ENCODE results near the gene LCE2D. TPM values are rescaled to one million over a fixed set of nuclear protein-coding genes. Genes with fewer than 3 reads are reported as not detected.
"Not testable (repeated sequence)": the region's sequence is repeated elsewhere in the genome, so short reads cannot be mapped to it uniquely, and the experiment has no call there.

Gene LCE2D
- total RNA-seq, 2 donors from 2014 or later, result not detected

DNA sequence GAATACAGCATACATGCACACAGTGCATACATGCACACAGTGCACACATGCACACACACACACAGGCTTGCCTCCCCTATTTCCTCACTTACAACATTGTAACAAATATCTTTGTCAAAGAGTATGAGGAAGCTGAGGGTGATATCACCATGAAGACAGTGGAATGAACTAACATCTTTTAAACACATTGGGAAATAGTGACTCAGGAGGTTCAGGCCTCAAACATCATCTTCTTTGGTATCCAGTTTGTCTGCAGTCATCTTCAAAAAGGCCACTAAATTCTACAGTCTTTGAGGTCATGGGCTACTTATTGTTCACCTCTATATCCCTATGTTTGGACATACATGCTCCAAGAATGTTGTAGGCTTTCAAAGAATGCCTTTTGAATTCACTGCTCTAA lies 20.7 kb downstream of the LCE2D start:
- intact Hi-C loops (cut with DNase I), result no loop called here
- DNase-seq (ENCODE audit: low spot score), result no peak

- intact Hi-C loops (cut with DNase I), result not testable (repeated sequence)
These were observed 22.6 kb downstream of the LCE2D start, which contains the start of gene LCE2B for GRCh38 chr1:152685823-152686222. Gene LCE2B, plus strand, starts transcription at chr1:152686123. Its CDS starts 721 bp downstream, at chr1:152686844.

GRCh38 chr1:152697701-152698600 lies 34.8 kb downstream of the LCE2D start, which contains the start of gene LCE2A:
Gene LCE2A, plus strand, starts transcription at chr1:152698345. Its CDS starts 557 bp downstream, at chr1:152698902.
- no peak for DNase-seq (ENCODE audit: low spot score)
- intact Hi-C loops (cut with DNase I), result no loop called here

More at GRCh38 chr1:152685823-152686222, 22.6 kb downstream of the LCE2D start, which contains the start of gene LCE2B:
- not testable (repeated sequence) for DNase-seq (ENCODE audit: low spot score)

- no peak for DNase-seq (ENCODE audit: low spot score)
- intact Hi-C loops (cut with DNase I), result no loop called here
These were observed 36.6 kb downstream of the LCE2D start for GRCh38 chr1:152699746-152700145.

GRCh38 chr1:152707860-152708259 lies 44.7 kb downstream of the LCE2D start, which contains the start of gene LCE4A:
Gene LCE4A, plus strand, starts transcription at chr1:152708160. Its CDS starts 916 bp downstream, at chr1:152709076.
- DNase-seq (ENCODE audit: low spot score), result no peak
- intact Hi-C loops (cut with DNase I), result no loop called here

Other genes with a start within 250 kb of the LCE2D start
- gene CRNN, start 249.1 kb upstream of the LCE2D start, total RNA-seq, result not detected
- not detected for gene LCE5A, start 152.6 kb upstream of the LCE2D start, total RNA-seq
- gene CRCT1, start 148.9 kb upstream of the LCE2D start, total RNA-seq, result not detected
- not detected for gene LCE3E, start 96.6 kb upstream of the LCE2D start, total RNA-seq
- gene LCE3D, start 82.9 kb upstream of the LCE2D start, total RNA-seq, result not detected
- gene LCE3C, start 63.1 kb upstream of the LCE2D start, total RNA-seq, result not detected
- not detected for gene LCE3B, start 49.6 kb upstream of the LCE2D start, total RNA-seq
- gene LCE3A, start 40.3 kb upstream of the LCE2D start, total RNA-seq, result not detected
- gene LCE2C, start 11.9 kb downstream of the LCE2D start, total RNA-seq, result not detected
- not detected for gene LCE2B, start 22.7 kb downstream of the LCE2D start, total RNA-seq
- gene LCE2A, start 35.0 kb downstream of the LCE2D start, total RNA-seq, result not detected
- not detected for gene LCE4A, start 44.8 kb downstream of the LCE2D start, total RNA-seq
- gene KPRP, start 94.6 kb downstream of the LCE2D start, total RNA-seq, result not detected
- not detected for gene LCE1F, start 111.8 kb downstream of the LCE2D start, total RNA-seq
- not detected for gene LCE1E, start 122.9 kb downstream of the LCE2D start, total RNA-seq
- gene LCE1D, start 133.3 kb downstream of the LCE2D start, total RNA-seq, result not detected
- not detected for gene LCE1C, start 143.3 kb downstream of the LCE2D start, total RNA-seq
- not detected for gene LCE1B, start 148.6 kb downstream of the LCE2D start, total RNA-seq
- gene LCE1A, start 164.1 kb downstream of the LCE2D start, total RNA-seq, result not detected
- gene LCE6A, start 179.5 kb downstream of the LCE2D start, total RNA-seq, result not detected
- not detected for gene LCE7A, start 196.6 kb downstream of the LCE2D start, total RNA-seq
- gene SMCP, start 214.9 kb downstream of the LCE2D start, total RNA-seq, result not detected
- gene IVL, start 245.2 kb downstream of the LCE2D start, total RNA-seq, result not detected

Measured in posterior vena cava (tissue), 2 donors.